ENCODE data around the gene RALGPS1. TPM values are rescaled to one million over a fixed set of nuclear protein-coding genes. Genes with fewer than 3 reads are reported as not detected.

Gene RALGPS1
- total RNA-seq, 1 donor from 2014 or later, result 48.8 TPM

DNA sequence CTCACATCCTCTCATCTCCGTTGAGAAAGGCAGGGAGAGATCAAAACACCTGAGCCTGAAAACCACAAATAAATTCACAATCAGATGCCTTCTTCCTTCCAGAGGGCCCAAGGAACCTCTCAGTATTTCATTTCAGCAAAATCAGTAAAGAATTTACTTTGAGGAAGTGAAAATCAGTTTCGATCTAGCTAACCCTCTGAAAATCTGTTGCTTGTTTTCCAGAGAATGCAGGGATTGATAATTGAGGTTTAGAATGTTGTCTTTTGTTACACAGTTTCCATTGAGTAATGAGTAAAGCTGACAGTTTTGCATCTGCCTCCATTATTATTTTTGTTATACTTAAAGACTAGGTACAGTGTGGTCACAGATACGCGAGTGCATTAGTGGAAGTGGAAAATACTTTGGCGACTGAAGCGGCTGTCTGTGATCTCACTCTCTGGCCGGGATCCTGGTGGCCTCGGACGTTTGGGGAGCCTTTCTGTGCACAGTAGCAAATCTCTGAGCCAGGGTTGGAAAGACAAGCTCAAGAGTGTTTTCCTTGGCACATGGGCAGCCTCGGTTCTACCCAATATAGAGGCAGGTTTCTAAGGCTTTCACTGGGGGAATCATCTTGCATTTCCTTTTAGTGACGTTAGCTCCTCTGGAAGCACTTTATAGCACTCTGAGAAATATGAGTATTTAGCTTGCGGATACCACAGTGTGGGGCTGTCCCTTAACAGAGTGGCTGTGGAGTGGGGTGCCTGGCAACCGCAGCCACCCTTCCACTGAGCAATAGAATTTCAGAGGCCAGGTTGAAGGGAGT, 240.0 kb downstream of the RALGPS1 start:
- peak; percentile 80 for DNase-seq (ENCODE audit: low spot score)

DNA sequence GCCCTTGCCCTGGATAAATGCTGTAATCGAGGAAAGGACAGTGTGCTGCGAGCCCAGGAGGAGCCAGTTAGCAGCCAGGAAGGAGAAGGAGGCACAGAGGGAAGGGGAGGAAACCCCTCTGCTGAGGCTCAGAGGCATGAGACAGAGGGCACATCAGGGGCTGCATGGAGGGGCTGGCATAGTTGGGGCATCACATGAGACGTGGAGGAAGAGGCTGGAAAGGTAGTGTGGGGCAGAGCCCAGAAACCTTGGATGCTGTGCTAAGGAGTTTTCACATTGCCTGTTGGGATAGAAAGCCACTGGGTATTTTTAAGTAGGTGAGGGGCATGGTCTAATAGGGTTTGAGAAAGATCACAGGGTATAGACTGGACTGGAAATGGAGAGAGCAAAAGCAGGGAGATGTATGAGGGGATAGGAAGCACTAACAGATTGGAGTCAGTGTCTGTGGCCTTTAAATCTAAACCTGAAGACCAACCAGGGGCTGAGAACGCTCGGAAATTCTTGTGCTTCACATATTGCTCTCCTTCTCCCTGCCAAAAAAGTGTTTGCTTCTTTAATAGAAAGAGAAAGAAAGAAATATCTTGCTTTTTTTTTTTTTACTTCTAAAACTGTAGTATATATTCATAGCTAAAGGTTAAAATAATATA, 240.9 kb downstream of the RALGPS1 start:
- DNase-seq (ENCODE audit: low spot score), result no peak

DNA sequence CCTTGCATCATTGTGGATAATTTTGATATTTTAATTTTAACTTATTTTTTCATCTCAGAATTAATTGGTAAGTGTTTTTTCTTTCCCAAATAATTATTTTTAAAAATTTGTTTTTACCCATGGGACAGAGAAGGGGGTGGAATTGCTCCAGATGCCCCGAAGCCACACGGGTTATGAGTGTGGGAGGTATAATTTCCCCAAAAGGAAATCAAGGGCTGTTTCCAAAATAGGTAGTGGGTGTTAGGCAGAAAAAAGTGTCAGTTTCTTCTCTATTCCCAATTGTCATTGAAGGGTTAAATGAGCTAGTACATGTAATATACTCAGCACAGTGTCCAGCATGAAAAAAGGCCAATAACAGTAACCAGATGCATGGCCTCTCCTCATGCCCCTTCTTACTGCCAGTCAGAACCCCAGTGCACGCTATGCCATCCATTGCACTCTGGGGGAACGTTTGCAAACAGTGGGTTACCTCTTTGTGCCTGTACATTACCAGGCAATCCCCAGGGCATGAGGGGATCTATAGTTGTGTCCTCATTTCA, 244.3 kb downstream of the RALGPS1 start:
- no peak for DNase-seq (ENCODE audit: low spot score)

DNA sequence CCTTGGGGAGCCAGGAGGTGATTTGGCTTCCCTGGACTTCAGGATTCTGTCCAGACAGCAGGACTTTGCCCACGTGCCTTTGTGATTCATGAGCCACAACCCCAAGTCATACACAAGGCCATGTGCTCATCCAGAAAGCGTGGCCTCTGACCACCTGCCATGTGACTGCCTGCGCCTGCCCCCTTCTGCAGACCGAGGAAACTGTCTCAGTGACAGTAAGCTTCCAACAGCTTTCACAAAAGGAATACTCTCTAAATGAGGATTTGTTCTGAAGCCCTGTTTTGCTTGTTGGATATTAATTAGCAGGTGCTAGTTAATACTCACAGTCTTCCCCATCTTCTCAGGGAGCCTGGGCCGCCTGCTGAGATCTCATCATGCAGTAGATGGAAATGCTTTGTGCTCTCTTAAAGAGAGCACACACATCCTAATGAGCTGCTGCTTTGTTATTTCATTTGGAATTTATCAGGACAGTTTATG, 244.8 kb downstream of the RALGPS1 start:
- peak; percentile 45 for DNase-seq (ENCODE audit: low spot score)

DNA sequence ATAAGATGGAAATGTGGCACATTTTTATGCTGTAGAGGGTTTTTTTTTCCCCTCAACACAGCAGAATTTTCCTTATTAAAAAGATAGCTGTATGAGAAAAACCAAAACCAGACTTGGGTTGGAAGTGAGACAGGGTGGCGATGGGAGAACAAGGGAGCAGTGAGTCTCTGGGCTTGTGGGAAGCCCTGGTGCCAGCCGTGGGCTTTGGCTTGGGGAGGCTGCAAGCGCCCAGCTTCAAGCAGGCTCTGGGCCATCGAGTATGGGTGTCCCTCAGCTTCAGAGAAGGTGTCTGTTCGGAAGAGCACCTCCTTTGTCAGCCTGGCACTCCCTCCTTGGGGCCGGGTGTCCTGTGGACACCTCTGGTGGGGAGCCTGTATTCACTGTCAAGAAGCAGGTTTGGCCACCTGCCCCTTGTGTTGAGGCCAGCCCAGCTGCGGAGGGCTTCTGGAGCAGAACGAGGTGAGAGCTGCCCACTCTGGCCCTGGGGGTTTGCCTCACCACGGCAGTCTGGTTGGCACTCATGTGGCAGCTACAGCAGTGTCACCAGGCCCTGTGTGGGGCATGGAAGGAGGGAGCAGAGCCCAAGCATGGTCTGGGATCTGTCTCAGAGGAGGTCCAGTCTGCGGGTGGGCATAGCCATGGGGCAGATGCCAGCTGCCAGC, 245.5 kb downstream of the RALGPS1 start:
- DNase-seq (ENCODE audit: low spot score), result peak; percentile 40

DNA sequence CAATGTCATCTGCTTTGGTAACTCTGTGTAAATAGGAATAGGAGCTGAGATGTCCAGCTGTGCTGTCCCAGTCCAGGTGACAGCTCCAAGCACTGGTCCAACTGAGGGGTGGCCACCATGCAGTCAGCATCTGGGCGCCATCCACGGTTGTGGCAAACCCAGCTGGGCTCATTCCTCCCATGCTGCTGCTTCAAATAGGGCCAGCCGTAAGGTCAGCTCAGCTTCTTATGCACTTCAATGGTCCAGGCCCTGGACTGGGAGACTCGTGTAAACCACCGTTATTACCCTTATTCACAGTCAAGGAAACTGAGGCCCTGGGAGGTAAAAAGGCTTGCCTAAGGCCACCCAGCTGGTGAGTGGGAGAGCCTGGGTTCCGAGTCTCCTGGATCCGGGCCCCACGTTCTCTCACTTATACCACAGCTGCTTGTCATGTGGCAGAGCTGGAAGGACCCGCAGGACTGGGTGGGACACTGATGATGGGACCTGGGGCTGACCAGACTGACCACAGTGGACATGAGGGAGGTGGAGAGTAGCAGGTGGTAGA, 246.6 kb downstream of the RALGPS1 start:
- DNase-seq (ENCODE audit: low spot score), result no peak

DNA sequence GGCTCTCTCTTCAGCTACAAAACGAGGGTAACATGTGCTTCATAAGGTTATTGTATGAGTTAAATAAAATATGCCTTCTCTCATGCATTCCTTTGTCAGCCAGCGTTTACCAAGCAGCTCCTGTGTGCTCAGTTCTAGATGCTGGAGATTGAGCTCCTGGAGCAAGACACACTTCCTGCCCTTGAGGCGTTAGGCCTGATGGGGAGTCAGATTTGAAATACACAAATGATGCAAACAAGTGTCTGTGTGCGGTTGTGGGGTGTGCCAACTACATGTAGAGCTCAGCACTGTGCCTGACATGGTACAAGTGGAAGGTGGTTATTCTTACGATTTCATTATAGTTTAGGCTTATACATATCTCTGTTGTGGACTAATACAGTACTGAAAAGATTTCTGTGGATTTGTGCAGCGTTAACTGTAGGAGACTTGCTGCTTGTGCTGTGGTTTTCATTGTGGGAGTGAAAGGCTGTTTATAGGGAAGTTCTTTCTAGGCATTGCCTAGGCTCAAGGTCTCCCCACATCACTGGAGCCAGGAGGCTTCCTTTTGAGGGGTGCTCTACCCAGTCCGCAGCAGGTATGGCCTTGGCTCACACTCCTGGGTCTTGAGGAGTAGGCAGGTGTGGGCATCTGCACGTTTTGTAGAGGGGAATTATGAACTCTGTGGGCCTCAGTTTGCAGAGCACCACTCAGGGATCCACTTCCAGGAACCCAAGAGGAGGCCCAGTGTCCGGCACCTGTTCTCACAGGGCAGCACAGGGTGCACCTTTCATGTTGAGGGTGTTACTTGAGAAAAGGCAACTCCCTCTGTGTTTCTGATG, 247.7 kb downstream of the RALGPS1 start:
- peak; percentile 43 for DNase-seq (ENCODE audit: low spot score)

DNA sequence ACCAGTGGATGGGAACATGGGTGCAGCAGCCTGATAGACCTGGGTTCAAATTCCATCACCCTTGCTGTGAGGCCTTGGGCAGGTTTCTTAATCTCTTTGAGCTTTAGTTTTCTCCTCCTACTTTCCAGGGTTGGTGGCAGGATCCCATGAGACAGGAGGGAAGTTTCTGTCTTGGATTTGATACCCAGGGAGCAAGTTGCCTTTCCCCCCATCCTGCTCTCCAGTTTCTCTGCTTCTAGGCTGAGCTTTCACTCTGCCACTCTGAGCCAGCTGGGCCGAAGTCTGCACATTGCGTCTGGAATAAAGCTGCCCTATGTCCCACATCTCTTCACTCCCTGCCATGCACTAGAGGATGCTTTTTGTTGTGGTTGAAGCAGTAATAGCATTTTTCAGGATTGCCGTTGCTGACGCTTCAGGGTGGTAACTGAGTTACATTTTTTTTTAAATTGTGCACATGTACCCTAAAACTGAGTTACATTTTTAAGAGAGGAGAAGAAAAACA, 248.3 kb downstream of the RALGPS1 start:
- no peak for DNase-seq (ENCODE audit: low spot score)

DNA sequence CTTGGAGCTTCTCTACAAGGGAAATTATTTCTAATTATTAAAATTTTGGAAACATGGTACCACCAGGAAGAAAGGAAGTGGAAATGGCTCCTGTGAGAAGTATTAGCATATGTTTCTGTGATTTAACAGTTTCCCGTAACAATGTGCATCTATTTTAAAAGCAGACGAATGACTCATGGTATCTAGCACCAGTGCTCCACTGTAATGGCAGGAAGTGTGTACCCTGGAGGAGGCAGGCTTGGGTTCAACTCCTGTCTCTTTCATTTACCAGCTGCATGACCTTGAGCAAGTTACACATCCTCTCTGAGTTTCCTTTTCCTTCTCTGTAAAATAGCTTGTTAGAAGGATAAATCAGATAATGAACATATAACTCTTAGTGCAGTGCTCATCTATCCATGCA, 248.8 kb downstream of the RALGPS1 start:
- no peak for DNase-seq (ENCODE audit: low spot score)

DNA sequence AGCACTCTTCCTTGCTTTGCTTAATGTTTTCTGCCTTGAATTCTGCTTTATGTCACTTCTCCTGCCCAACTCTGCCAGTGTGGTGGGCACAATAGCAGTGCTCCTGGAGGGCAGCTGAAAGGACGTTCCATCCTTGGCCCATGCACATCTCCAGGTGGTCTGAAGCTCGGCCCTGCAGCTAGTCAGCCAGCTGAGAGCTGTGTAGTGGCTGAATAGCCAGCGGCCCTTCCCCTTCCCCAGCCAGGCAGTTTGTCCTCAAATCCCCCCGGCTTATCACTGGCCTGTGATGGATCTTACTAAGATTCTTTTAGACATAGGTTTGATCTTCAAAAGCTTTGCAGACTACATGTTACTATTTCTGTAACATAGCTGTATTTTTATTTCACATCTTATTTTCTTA, 250.5 kb downstream of the RALGPS1 start:
- no peak for DNase-seq (ENCODE audit: low spot score)

DNA sequence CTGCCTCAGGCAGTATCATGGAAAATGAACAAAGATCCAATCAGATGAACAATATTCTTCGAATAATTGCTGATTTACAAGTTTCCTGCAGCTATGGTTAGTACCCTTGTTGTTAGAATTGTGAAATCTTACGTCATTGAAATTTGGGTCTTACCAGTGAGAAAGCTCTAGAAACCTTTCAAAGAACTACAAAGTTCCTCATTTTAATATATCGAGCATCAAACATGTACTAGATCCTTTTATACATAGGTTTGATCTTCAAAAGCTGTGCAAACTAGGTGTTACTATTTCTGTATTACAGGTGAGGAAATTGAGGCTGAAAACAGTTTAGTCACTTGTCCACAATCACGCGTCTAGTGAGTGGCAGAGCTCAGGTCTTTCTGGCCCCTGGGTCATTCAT, 251.5 kb downstream of the RALGPS1 start:
- DNase-seq (ENCODE audit: low spot score), result no peak

DNA sequence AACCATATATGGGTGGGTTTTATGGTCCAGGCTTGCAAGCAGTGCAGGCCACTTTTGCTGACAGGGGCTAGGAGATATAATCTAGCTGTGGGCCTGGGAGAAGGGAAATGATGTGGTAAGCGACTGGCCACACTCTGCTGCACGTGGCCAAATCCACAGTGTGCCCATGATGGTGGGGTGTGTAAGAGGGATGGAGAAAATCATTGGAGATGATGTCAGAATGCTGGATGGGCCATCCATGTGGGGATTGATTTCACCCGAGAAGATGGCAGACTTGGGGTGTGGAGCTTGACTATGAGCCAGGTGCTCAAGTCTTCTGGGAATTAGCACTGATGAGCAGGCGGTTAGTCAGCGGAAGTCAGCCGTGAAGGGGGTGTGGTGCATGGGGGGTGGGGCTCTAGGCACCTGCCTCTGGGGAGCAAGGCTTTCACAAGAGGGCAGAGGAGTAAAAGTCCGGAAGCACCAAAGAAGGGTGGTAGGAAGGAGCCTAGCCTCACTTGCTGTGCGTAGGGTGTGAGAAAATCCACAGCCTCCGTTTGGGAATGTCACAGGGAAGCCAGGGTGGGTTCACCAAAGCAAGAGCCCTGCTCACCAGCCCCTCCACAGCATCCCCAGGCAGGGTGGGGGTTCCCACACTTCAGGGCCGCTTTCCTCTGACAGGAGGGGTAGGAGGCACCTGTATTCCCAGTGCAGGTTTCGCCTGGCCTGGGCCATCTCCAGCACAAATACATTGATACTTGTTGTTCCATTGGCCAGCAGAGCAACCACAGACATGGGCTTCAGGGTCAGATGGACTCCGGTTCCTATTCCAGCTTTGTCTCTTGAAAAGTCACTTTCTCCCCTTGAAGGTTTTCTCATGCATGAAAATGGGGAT, 252.3 kb downstream of the RALGPS1 start:
- DNase-seq (ENCODE audit: low spot score), result no peak

DNA sequence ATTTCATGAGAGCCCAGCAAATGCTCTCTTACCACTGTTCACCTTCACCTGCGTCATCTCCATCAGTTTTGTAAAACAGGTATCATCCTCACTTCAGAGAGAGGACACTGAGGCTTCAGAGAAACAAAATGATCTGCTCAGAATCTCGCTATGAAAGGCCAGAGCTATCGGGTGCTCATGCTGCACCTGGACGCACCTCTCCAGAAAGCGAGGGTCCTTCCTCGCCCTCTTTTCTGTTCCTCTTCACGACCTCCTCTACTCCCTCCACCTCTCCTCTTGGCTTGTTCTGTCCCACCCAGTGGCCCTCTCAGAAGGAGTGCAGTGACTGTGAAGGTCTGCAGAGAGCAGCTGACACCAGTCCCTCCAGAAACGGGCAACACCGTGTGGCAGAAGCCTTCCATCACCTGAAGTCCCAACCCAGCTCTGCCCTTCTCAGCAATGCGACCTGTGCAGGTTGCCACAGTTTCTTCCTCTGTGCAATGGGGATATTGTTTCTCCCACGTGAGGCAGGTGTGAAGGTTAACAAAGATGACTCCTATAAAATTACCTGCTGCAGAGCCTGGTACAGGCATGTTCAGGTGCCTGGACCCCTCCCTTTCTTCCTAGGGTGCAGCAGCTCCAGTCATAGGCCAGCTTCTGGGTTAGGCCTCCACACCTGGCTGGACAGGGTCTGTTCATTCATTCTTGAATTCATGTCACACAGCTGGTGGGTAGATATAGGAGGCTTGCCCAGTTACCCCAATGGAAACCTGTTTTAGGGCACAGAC, 253.2 kb downstream of the RALGPS1 start:
- DNase-seq (ENCODE audit: low spot score), result no peak

DNA sequence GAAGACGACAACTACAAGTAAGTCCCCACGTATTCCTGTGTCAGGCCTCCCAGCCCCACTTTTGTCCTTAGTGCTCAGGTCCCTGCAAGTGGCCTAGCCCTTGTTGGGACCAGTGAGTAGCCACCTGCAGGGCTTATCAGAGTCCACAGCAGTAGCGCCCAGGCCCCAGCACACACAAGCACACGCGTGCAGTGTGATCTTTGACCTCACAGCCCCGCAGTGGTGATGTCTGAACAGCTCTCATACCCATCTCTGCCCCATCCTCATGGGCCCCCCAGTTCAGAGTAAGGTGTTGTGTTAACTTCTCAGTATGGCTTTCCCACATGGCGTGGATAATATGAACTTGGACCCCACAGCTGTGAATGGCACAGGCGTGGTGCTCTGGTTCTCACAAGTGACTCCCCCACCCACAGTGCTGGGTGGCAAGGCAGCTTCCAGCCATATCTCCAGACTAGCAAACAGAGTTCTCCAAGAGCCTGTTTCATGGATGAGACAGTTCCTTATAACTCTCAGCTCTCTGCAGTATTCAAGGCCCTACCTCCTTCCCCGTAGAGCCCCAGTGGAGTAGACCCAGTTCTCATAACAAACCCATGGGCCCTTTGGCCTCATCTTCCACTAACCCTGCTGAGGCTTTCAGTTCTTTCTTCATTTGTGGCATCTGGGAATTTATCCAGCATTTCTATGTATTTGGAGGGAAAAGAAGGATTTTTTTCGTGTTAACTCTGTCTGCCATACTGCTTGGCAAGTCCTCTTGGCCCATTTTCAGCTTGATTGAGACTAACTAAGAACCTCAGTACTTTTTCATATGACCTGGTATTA, 254.4 kb downstream of the RALGPS1 start:
- no peak for DNase-seq (ENCODE audit: low spot score)

DNA sequence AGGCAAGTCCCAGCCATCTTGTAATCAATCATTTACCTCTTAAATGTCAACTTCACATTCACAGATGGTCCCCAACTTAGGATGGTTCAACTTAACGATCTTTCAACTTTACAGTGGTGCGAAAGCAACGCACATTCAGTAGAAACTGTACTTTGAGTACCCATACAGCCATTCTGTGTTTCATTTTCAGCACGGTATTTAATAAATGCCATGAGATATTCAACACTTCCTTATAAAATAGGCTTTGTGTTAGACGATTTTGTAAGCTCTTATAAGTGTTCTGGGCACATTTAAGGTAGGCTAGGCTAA, 254.9 kb downstream of the RALGPS1 start:
- DNase-seq (ENCODE audit: low spot score), result no peak

DNA sequence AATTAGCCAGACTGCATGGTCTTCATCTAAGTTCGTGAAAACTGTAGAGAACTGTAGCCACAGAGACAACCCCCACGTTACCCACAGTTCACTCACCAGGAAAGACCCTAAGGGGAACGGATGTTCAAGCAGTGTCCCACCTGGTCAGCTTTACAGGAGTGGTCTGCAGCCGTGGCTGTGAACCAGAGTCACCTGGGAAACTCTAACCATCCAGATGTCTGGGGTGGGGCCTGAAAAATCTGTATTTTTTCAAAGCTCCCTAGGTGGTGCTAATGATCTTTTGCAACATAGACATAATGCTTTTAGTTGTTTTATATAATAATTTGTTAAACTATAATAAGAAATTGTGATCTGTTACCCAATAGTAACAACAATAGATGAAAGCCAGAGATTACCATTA, 255.5 kb downstream of the RALGPS1 start:
- DNase-seq (ENCODE audit: low spot score), result no peak

DNA sequence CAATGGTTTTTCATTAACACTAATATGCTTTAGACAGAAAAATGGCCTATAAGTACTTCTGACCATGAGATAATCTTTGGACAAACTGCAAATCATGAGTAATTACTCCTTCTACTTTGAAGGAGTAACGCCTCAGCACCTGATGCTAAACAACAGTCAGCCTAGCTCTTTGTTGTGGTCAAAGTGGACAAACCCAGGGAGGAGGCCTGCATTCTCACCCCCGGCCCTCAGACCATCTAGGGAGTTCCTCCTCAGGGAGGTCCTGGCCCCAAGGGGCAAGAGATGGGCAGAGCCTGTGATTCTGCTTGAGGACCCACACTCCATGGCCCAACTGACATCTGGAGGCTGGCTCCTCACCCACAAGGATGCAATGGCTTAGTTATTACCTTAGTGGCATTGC, 256.1 kb downstream of the RALGPS1 start:
- peak; percentile 35 for DNase-seq (ENCODE audit: low spot score)

DNA sequence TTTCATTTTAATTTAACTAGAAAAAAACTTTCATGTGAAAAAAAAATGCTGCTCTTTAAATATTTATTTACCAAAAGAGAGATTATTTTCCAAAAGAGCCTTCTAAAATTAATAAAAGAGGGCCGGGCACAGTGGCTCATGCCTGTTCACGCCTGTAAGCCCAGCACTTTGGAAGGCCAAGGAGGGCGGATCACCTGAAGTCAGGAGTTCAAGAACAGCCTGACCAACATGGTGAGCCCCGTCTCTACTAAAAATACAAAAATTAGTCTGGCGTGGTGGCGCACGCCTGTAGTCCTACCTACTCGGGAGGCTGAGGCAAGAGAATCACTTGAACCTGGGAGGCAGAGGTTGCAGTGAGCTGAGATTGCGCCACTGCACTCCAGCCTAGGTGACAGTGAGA, 256.8 kb downstream of the RALGPS1 start:
- peak; percentile 17 for DNase-seq (ENCODE audit: low spot score)
